Measurements from ENCODE around the gene RNF31.

DNA sequence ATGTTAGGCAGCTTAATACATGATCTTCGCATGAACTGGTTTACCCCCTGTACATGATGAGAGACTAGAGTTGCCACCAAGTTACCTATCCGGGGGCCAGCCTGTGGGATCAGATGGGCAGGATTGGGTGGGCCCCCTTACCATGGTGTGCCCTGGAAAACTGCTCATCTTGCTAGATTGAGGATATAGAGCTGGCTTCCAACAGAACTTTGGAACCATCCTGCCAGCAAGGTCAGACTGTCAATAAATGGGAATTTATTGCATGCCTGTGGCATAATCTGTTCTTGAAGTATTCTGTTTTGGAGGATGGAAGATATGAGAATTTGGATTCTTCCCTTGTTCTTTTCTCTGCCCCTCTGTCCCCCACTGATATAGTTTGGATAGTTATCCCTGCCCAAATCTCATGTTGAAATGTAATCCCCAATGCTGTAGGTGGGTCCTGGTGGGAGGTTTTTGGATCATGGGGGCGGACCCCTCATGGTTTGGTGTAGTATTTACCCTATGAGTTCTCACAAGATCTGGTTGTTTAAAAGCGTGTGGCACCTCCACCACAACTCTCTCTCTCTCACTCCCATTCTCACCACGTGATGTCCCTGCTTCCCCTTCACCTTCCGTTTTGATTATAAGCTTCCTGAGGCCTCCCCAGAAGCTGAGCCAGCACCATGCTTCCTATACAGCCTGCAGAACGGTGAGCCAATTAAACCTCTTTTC lies 51.7 kb downstream of the RNF31 start:
- TF ChIP-seq EZH2 (IDR thresholded peaks at IDR 0.05; ENCODE audit: borderline replicate concordance, low read length): no peak
- TF ChIP-seq, protein P1, sequence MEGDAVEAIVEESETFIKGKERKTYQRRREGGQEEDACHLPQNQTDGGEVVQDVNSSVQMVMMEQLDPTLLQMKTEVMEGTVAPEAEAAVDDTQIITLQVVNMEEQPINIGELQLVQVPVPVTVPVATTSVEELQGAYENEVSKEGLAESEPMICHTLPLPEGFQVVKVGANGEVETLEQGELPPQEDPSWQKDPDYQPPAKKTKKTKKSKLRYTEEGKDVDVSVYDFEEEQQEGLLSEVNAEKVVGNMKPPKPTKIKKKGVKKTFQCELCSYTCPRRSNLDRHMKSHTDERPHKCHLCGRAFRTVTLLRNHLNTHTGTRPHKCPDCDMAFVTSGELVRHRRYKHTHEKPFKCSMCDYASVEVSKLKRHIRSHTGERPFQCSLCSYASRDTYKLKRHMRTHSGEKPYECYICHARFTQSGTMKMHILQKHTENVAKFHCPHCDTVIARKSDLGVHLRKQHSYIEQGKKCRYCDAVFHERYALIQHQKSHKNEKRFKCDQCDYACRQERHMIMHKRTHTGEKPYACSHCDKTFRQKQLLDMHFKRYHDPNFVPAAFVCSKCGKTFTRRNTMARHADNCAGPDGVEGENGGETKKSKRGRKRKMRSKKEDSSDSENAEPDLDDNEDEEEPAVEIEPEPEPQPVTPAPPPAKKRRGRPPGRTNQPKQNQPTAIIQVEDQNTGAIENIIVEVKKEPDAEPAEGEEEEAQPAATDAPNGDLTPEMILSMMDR (conservative IDR thresholded peaks at IDR 0.05 in 1 of 2, IDR thresholded peaks at IDR 0.05 in 1 of 2; ENCODE audit: extremely low read depth in 1 of 2, insufficient read depth in 1 of 2, low read depth in 1 of 2, low read length in 2 of 2): no peak
